ENCODE data around the gene GRM7. TPM values are rescaled to one million over a fixed set of nuclear protein-coding genes. Genes with fewer than 3 reads are reported as not detected.

The GRM7 gene
- total RNA-seq, 1 donor from 2014 or later = 0.80 TPM

DNA sequence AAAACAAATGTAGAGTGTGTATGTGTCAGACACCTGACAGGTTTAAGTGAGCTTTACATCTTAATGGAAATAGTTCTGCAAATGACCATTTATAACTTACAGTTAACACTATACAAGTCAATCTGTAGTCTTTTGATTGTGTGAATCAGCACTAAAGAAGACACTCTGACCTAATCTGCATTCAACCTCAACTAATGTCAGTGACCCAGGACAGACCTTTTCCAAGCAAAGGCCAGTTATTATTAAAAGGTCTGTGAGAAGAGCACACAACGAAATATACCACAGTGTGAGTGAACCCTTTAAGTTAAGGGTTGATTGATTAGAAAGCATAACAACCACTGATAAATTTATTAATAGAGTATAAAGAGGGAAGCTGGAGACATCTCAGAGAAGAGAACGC is 878.8 kb downstream of the GRM7 start:
- Histone ChIP-seq H3K9ac (no peak overlapping the region), H3F3A (ENCODE audit: low read depth) (no peaks in the 10 kb centered on the region), H3K4me2 (no peak overlapping the region), H3K4me1 (no peaks in the 10 kb centered on the region), H3K4me3 (no peak overlapping the region), H3K79me2 (ENCODE audit: low read depth) (no peaks in the 10 kb centered on the region), H3K9me3 (ENCODE audit: low read depth) (no peaks in the 10 kb centered on the region), H3K36me3 (no peaks in the 10 kb centered on the region), H3K27ac (no peak overlapping the region), H3K27me3 (no peaks in the 10 kb centered on the region), H4K20me1 (ENCODE audit: low read depth) (no peaks in the 10 kb centered on the region), H2AFZ (replicated peaks) (no peak overlapping the region)
- no peak overlapping the region for H3K4me3 Mint-ChIP-seq
- H3K27ac Mint-ChIP-seq = no peak overlapping the region
- no peaks in the 10 kb centered on the region for H3K9me3 Mint-ChIP-seq
- no peaks in the 10 kb centered on the region for H3K4me1 Mint-ChIP-seq
- peaks cover 2% of the 10 kb centered on the region for H3K27me3 Mint-ChIP-seq (ENCODE audit: insufficient read depth, low read depth)
- H3K36me3 Mint-ChIP-seq = no peaks in the 10 kb centered on the region
- DNase-seq (ENCODE audit: low spot score) = no peak
- TF ChIP-seq EZH2 (IDR thresholded peaks at IDR 0.05) = no peak
- TF ChIP-seq, protein P1, sequence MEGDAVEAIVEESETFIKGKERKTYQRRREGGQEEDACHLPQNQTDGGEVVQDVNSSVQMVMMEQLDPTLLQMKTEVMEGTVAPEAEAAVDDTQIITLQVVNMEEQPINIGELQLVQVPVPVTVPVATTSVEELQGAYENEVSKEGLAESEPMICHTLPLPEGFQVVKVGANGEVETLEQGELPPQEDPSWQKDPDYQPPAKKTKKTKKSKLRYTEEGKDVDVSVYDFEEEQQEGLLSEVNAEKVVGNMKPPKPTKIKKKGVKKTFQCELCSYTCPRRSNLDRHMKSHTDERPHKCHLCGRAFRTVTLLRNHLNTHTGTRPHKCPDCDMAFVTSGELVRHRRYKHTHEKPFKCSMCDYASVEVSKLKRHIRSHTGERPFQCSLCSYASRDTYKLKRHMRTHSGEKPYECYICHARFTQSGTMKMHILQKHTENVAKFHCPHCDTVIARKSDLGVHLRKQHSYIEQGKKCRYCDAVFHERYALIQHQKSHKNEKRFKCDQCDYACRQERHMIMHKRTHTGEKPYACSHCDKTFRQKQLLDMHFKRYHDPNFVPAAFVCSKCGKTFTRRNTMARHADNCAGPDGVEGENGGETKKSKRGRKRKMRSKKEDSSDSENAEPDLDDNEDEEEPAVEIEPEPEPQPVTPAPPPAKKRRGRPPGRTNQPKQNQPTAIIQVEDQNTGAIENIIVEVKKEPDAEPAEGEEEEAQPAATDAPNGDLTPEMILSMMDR (IDR thresholded peaks at IDR 0.05) = no peak
- no peak for TF ChIP-seq EZH2phosphoT487 (IDR thresholded peaks at IDR 0.05)

DNA sequence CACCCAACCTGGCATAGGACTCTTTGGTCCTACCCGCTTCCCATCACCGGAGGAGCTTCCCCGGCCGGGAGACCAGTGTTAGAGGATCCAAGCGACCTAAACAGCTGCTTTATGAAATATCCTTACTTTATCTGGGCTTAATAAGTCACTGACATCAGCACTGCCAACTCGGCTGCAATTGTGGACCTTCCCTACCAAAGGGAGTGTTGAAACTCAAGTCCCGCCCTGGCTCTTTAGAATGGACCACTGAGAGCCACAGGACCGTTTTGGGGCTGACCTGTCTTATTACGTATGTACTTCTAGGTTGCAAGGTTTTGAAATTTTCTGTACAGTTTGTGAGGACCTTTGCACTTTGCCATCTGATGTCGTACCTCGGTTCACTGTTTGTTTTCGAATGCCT is 879.5 kb downstream of the GRM7 start:
- no peaks in the 10 kb centered on the region for H3F3A ChIP-seq (ENCODE audit: low read depth)
- H3K9me3 Mint-ChIP-seq = no peaks in the 10 kb centered on the region

DNA sequence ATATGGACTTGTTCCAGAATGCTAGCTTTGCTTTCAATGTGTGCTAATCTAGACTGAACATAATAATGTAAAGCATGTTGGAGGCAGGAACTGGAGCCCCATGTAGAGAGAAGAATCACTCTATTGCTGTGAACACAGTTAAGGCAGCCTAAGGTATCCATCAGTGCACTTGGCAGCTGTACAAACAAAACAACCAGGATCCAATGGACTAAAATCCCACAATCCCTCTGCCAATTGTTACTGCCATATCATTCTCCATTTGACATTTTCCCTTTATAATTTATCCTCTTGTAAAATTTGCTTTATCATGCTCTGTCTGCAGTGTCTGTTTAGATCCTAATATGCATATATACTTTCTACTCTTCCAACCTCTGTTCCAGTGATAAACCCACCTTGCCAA is 883.9 kb downstream of the GRM7 start:
- H3K4me3 Mint-ChIP-seq = no peak overlapping the region
- H3K27ac ChIP-seq = no peak overlapping the region
- H3K27me3 ChIP-seq = no peaks in the 10 kb centered on the region
- no peak overlapping the region for H3K9ac ChIP-seq
- H3K9me3 Mint-ChIP-seq = no peaks in the 10 kb centered on the region
- no peak overlapping the region for H3K4me3 ChIP-seq
- no peaks in the 10 kb centered on the region for H3K36me3 Mint-ChIP-seq
- peaks cover 4% of the 10 kb centered on the region for H3K4me1 Mint-ChIP-seq
- peaks cover 2% of the 10 kb centered on the region for H3K27me3 Mint-ChIP-seq (ENCODE audit: insufficient read depth, low read depth)
- TF ChIP-seq, protein P1 (IDR thresholded peaks at IDR 0.05) = no peak
- TF ChIP-seq EZH2 (IDR thresholded peaks at IDR 0.05) = no peak
- TF ChIP-seq EZH2phosphoT487 (IDR thresholded peaks at IDR 0.05) = no peak
- no peak overlapping the region for H3K27ac Mint-ChIP-seq
- no peak overlapping the region for H3K4me2 ChIP-seq
- H3K79me2 ChIP-seq (ENCODE audit: low read depth) = no peaks in the 10 kb centered on the region
- no peaks in the 10 kb centered on the region for H3K4me1 ChIP-seq
- no peaks in the 10 kb centered on the region for H3F3A ChIP-seq (ENCODE audit: low read depth)
- no peaks in the 10 kb centered on the region for H3K36me3 ChIP-seq
- H3K9me3 ChIP-seq (ENCODE audit: low read depth) = no peaks in the 10 kb centered on the region
- H2AFZ ChIP-seq (replicated peaks) = no peak overlapping the region
- no peaks in the 10 kb centered on the region for H4K20me1 ChIP-seq (ENCODE audit: low read depth)
- DNase-seq (ENCODE audit: low spot score) = no peak

More for the DNA sequence above, 879.5 kb downstream of the GRM7 start:
- Histone ChIP-seq H3K79me2 (ENCODE audit: low read depth) (no peaks in the 10 kb centered on the region), H3K4me2 (no peak overlapping the region), H3K9ac (no peak overlapping the region), H3K27me3 (no peaks in the 10 kb centered on the region), H3K4me3 (no peak overlapping the region), H3K9me3 (ENCODE audit: low read depth) (no peaks in the 10 kb centered on the region), H3K27ac (no peak overlapping the region), H3K36me3 (no peaks in the 10 kb centered on the region), H4K20me1 (ENCODE audit: low read depth) (no peaks in the 10 kb centered on the region), H2AFZ (replicated peaks) (no peak overlapping the region), H3K4me1 (no peaks in the 10 kb centered on the region)
- Mint-ChIP-seq H3K4me3 (no peak overlapping the region), H3K36me3 (no peaks in the 10 kb centered on the region), H3K27ac (no peak overlapping the region), H3K27me3 (ENCODE audit: insufficient read depth, low read depth) (peaks cover 2% of the 10 kb centered on the region), H3K4me1 (no peaks in the 10 kb centered on the region)
- no peak for DNase-seq (ENCODE audit: low spot score)
- TF ChIP-seq EZH2 (IDR thresholded peaks at IDR 0.05) (no peak), EZH2phosphoT487 (IDR thresholded peaks at IDR 0.05) (no peak)
- TF ChIP-seq, protein P1 (IDR thresholded peaks at IDR 0.05) = no peak

All from neural progenitor cell (in vitro differentiated cells).